Measurements from ENCODE around the gene SLC12A7. TPM values are rescaled to one million over a fixed set of nuclear protein-coding genes. Genes with fewer than 3 reads are reported as not detected.

SLC12A7 gene
- total and polyA plus RNA-seq, 2 donors (not counting 1 experiment from before 2014, with no cell fraction given) = 2.9 to 23.9 TPM

- no peak for DNase-seq (ENCODE audit: low read depth in 2 of 2)
- Histone ChIP-seq H3K79me2 (ENCODE audit: control insufficient read depth, insufficient read depth, low read length) (no peaks in the 10 kb centered on the region), H3K9me3 (ENCODE audit: control insufficient read depth, insufficient read depth, low read depth, low read length) (no peaks in the 10 kb centered on the region), H3K4me3 (replicated peaks in 1 of 4; ENCODE audit: control extremely low read depth in 1 of 4, insufficient read depth in 1 of 4, low read depth in 3 of 4, low read length in 4 of 4) (no peak overlapping the region), H3K4me1 (ENCODE audit: control insufficient read depth, extremely low read depth, insufficient read depth, low read length) (no peaks in the 10 kb centered on the region), H3K9ac (ENCODE audit: insufficient read depth, low read length) (no peak overlapping the region), H3K36me3 (ENCODE audit: control insufficient read depth, insufficient read depth, low read length) (no peaks in the 10 kb centered on the region), H4K20me1 (ENCODE audit: control insufficient read depth, extremely low read depth, insufficient read depth, low read length) (no peaks in the 10 kb centered on the region), H2AFZ (ENCODE audit: low read length) (no peak overlapping the region), H3K27me3 (ENCODE audit: control insufficient read depth, insufficient read depth, low read length) (no peaks in the 10 kb centered on the region), H3K4me2 (ENCODE audit: extremely low read depth, insufficient read depth, low read length) (no peak overlapping the region), H3K27ac (ENCODE audit: insufficient read depth, low read length) (no peak overlapping the region)
- TF ChIP-seq, protein P1, sequence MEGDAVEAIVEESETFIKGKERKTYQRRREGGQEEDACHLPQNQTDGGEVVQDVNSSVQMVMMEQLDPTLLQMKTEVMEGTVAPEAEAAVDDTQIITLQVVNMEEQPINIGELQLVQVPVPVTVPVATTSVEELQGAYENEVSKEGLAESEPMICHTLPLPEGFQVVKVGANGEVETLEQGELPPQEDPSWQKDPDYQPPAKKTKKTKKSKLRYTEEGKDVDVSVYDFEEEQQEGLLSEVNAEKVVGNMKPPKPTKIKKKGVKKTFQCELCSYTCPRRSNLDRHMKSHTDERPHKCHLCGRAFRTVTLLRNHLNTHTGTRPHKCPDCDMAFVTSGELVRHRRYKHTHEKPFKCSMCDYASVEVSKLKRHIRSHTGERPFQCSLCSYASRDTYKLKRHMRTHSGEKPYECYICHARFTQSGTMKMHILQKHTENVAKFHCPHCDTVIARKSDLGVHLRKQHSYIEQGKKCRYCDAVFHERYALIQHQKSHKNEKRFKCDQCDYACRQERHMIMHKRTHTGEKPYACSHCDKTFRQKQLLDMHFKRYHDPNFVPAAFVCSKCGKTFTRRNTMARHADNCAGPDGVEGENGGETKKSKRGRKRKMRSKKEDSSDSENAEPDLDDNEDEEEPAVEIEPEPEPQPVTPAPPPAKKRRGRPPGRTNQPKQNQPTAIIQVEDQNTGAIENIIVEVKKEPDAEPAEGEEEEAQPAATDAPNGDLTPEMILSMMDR (conservative IDR thresholded peaks at IDR 0.05 in 1 of 2, IDR thresholded peaks at IDR 0.05 in 1 of 2; ENCODE audit: low read depth in 1 of 2, low read length in 2 of 2) = no peak
- TF ChIP-seq EZH2 (IDR thresholded peaks at IDR 0.05; ENCODE audit: low read length, missing control alignments) = no peak
Measured at GRCh38 chr5:1048162-1048721, 63.6 kb downstream of the SLC12A7 start.

DNA sequence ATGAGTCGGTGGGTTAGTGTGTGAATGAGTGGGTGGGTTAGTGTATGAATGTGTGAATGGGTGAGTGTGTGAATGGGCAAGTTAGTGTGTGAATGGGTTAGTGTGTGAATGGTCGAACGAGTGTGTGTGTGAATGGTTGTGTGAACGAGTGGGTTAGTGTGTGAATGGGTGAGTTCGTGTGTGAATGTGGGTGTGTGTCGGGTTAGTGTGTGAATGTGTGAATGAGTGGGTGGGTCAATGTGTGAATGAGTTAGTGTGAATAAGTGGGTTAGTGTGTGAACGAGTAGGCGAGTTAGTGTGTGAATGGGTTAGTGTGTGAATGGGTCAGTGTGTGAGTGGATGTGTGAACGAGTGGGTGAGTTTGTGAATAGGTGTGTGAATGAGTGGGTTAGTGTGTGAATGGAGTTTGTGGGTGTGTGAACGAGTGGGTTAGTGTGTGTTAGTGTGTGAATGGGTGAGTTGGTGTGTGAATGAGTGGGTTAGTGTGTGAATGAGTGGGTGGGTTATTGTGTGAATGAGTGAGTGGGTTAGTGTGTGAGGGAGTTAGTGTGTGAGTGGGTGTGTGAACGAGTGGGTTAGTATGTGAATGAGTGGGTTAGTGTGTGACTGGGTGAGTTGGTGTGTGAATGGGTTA, 64.4 kb downstream of the SLC12A7 start:
- no peaks in the 10 kb centered on the region for H3K79me2 ChIP-seq (ENCODE audit: control insufficient read depth, insufficient read depth, low read length)
- H3K36me3 ChIP-seq (ENCODE audit: control insufficient read depth, insufficient read depth, low read length) = no peaks in the 10 kb centered on the region
- no peaks in the 10 kb centered on the region for H4K20me1 ChIP-seq (ENCODE audit: control insufficient read depth, extremely low read depth, insufficient read depth, low read length)
- no peaks in the 10 kb centered on the region for H3K27me3 ChIP-seq (ENCODE audit: control insufficient read depth, insufficient read depth, low read length)
- H2AFZ ChIP-seq (ENCODE audit: low read length) = no peak overlapping the region
- no peak overlapping the region for H3K4me3 ChIP-seq (replicated peaks in 1 of 4; ENCODE audit: control extremely low read depth in 1 of 4, insufficient read depth in 1 of 4, low read depth in 3 of 4, low read length in 4 of 4)
- H3K4me2 ChIP-seq (ENCODE audit: extremely low read depth, insufficient read depth, low read length) = no peak overlapping the region
- H3K9me3 ChIP-seq (ENCODE audit: control insufficient read depth, insufficient read depth, low read depth, low read length) = no peaks in the 10 kb centered on the region
- H3K4me1 ChIP-seq (ENCODE audit: control insufficient read depth, extremely low read depth, insufficient read depth, low read length) = no peaks in the 10 kb centered on the region
- H3K9ac ChIP-seq (ENCODE audit: insufficient read depth, low read length) = no peak overlapping the region
- no peak for DNase-seq (ENCODE audit: low read depth in 2 of 2)
- H3K27ac ChIP-seq (ENCODE audit: insufficient read depth, low read length) = no peak overlapping the region
- no peak for TF ChIP-seq EZH2 (IDR thresholded peaks at IDR 0.05; ENCODE audit: low read length, missing control alignments)
- TF ChIP-seq, protein P1 (conservative IDR thresholded peaks at IDR 0.05 in 1 of 2, IDR thresholded peaks at IDR 0.05 in 1 of 2; ENCODE audit: low read depth in 1 of 2, low read length in 2 of 2) = no peak

GRCh38 chr5:1045960-1046560, 65.8 kb downstream of the SLC12A7 start:
- Histone ChIP-seq H3K4me2 (ENCODE audit: extremely low read depth, insufficient read depth, low read length) (no peak overlapping the region), H3K9ac (ENCODE audit: insufficient read depth, low read length) (no peak overlapping the region), H3K36me3 (ENCODE audit: control insufficient read depth, insufficient read depth, low read length) (no peaks in the 10 kb centered on the region), H3K4me3 (replicated peaks in 1 of 4; ENCODE audit: control extremely low read depth in 1 of 4, insufficient read depth in 1 of 4, low read depth in 3 of 4, low read length in 4 of 4) (no peak overlapping the region), H3K9me3 (ENCODE audit: control insufficient read depth, insufficient read depth, low read depth, low read length) (no peaks in the 10 kb centered on the region), H3K27me3 (ENCODE audit: control insufficient read depth, insufficient read depth, low read length) (no peaks in the 10 kb centered on the region), H3K27ac (ENCODE audit: insufficient read depth, low read length) (no peak overlapping the region), H2AFZ (ENCODE audit: low read length) (no peak overlapping the region), H4K20me1 (ENCODE audit: control insufficient read depth, extremely low read depth, insufficient read depth, low read length) (no peaks in the 10 kb centered on the region), H3K79me2 (ENCODE audit: control insufficient read depth, insufficient read depth, low read length) (no peaks in the 10 kb centered on the region), H3K4me1 (ENCODE audit: control insufficient read depth, extremely low read depth, insufficient read depth, low read length) (no peaks in the 10 kb centered on the region)
- DNase-seq (ENCODE audit: low read depth in 2 of 2) = no peak
- TF ChIP-seq, protein P1 (conservative IDR thresholded peaks at IDR 0.05 in 1 of 2, IDR thresholded peaks at IDR 0.05 in 1 of 2; ENCODE audit: low read depth in 1 of 2, low read length in 2 of 2) = no peak
- no peak for TF ChIP-seq EZH2 (IDR thresholded peaks at IDR 0.05; ENCODE audit: low read length, missing control alignments)
